GM18951 (cell line): Measurements from ENCODE around the gene MFN1.

Experiments
- POLR2A ChIP-seq: IDR thresholded peaks from 4 replicates; pipeline ENCODE4 v1.6.1; 2011; ENCODE audit warnings: mild to moderate bottlenecking; ENCODE audit not compliant: insufficient read length, insufficient read depth; ENCODE audit errors: extremely low read depth
- in situ Hi-C: fragments of 300-500 bp; cut with MboI; formaldehyde crosslinking; loops from one replicate; pipeline ENCODE4 v1.12.0; 2022; ENCODE audit warnings: low sequenced_read_pairs, mixed read lengths, inconsistent platforms; ENCODE audit not compliant: unreplicated experiment

The MFN1 gene

GRCh38 chr3:179425075-179425474 is 77.6 kb downstream of the MFN1 start:
- in situ Hi-C loops: no loop called here
- no peak for TF ChIP-seq POLR2A

- in situ Hi-C loops: no loop called here
- no peak for TF ChIP-seq POLR2A
Measured at GRCh38 chr3:179428876-179429548, 81.5 kb downstream of the MFN1 start.

GRCh38 chr3:179430277-179430870 is 82.9 kb downstream of the MFN1 start:
- TF ChIP-seq POLR2A: no peak
- in situ Hi-C loops: no loop called here

GRCh38 chr3:179432021-179432420 is 84.5 kb downstream of the MFN1 start:
- in situ Hi-C loops: no loop called here
- no peak for TF ChIP-seq POLR2A

GRCh38 chr3:179432451-179432850 is 84.9 kb downstream of the MFN1 start:
- TF ChIP-seq POLR2A: no peak
- in situ Hi-C loops: no loop called here

- in situ Hi-C loops: no loop called here
Measured at GRCh38 chr3:179436517-179436916, 89.0 kb downstream of the MFN1 start.

GRCh38 chr3:179438841-179439240 is 91.3 kb downstream of the MFN1 start:
- in situ Hi-C loops: no loop called here
- no peak for TF ChIP-seq POLR2A

More at GRCh38 chr3:179436517-179436916, 89.0 kb downstream of the MFN1 start:
- TF ChIP-seq POLR2A: no peak
